WTC11 (cell line): ENCODE measurements around the gene SELENOW. TPM values are rescaled to one million over a fixed set of nuclear protein-coding genes. Genes with fewer than 3 reads are reported as not detected.

Experiments
- ATAC-seq: fragments of 200-7000 bp; cut with Tn5 transposase; 2 replicates; pipeline ENCODE4 v1.10.0; 2021; ENCODE audit warnings: mild to moderate bottlenecking, moderate library complexity
- CTCF ChIA-PET: fragments of 300-600 bp; sonication (Branson Sonifier 250); formaldehyde crosslinking; loops from one replicate; lab custom pipeline; 2021; ENCODE audit warnings: antibody characterized with exemption; lab: Charles Lee
- POLR2A ChIA-PET: fragments of 350-600 bp; sonication (Branson Sonifier 250); formaldehyde crosslinking; loops from one replicate; lab custom pipeline; 2021; ENCODE audit warnings: antibody characterized with exemption; lab: Charles Lee
- DNase-seq: peaks from one replicate; pipeline ENCODE4 v3.0.0; 2021; ENCODE audit warnings: low spot score
- H3K27ac Mint-ChIP-seq: 2 replicates; pipeline ENCODE4 v1.8.0; 2021; ENCODE audit warnings: mixed read lengths
- H3K27me3 Mint-ChIP-seq: 2 replicates; pipeline ENCODE4 v1.8.0; 2021; ENCODE audit warnings: low read depth, mild to moderate bottlenecking, moderate library complexity, mixed read lengths
- H3K36me3 Mint-ChIP-seq: 2 replicates; pipeline ENCODE4 v1.8.0; 2021; ENCODE audit warnings: mixed read lengths
- H3K4me1 Mint-ChIP-seq: 2 replicates; pipeline ENCODE4 v1.8.0; 2022; ENCODE audit warnings: mixed read lengths
- H3K4me3 Mint-ChIP-seq: 2 replicates; pipeline ENCODE4 v1.8.0; 2021; ENCODE audit warnings: mild to moderate bottlenecking, moderate library complexity, mixed read lengths
- H3K9me3 Mint-ChIP-seq: 2 replicates; pipeline ENCODE4 v1.8.0; 2021; ENCODE audit warnings: mixed read lengths
- ATF3 ChIP-seq: sonication (generic); formaldehyde crosslinking; conservative IDR thresholded peaks from 2 replicates; pipeline ENCODE4 v1.8.1; 2022; ENCODE audit warnings: mild to moderate bottlenecking, missing genetic modification reagents
- CREM ChIP-seq: sonication (generic); formaldehyde crosslinking; IDR thresholded peaks from 2 replicates; pipeline ENCODE4 v1.8.1; 2022; ENCODE audit warnings: mild to moderate bottlenecking, missing genetic modification reagents, moderate library complexity
- ELF4 ChIP-seq: sonication (generic); formaldehyde crosslinking; IDR thresholded peaks from 2 replicates; pipeline ENCODE4 v1.8.1; 2022; ENCODE audit warnings: low read depth, mild to moderate bottlenecking, moderate library complexity, missing genetic modification reagents
- FOXP1 ChIP-seq: sonication (generic); formaldehyde crosslinking; IDR thresholded peaks from 2 replicates; pipeline ENCODE4 v1.8.0; 2022; ENCODE audit warnings: missing genetic modification reagents, mild to moderate bottlenecking, moderate library complexity, borderline replicate concordance
- MAX ChIP-seq: sonication (generic); formaldehyde crosslinking; IDR thresholded peaks from 2 replicates; pipeline ENCODE4 v1.8.0; 2022; ENCODE audit warnings: mild to moderate bottlenecking, missing genetic modification reagents
- MXD4 ChIP-seq: fragments of 250-450 bp; sonication (Bioruptor Pico); IDR thresholded peaks from 2 replicates; pipeline ENCODE4 v1.8.0; 2021; ENCODE audit warnings: mild to moderate bottlenecking, moderate library complexity, borderline replicate concordance
- SMAD3 ChIP-seq: sonication (generic); formaldehyde crosslinking; IDR thresholded peaks from 2 replicates; pipeline ENCODE4 v1.8.0; 2022; ENCODE audit warnings: missing genetic modification reagents, mild to moderate bottlenecking, borderline replicate concordance
- USF1 ChIP-seq: sonication (generic); formaldehyde crosslinking; IDR thresholded peaks from 2 replicates; pipeline ENCODE4 v1.8.0; 2022; ENCODE audit warnings: mild to moderate bottlenecking, missing genetic modification reagents
- total RNA-seq: library from RNA; stranded (reverse); gene quantifications from 3 replicates; pipeline ENCODE4 v1.2.3, GENCODE V29; 2021
- TF ChIP-seq, protein P1 (sequence below): sonication (generic); formaldehyde crosslinking; conservative IDR thresholded peaks from 2 replicates; pipeline ENCODE4 v1.8.1; 2023; ENCODE audit warnings: mild to moderate bottlenecking, low read depth, missing genetic modification reagents, moderate library complexity
- TF ChIP-seq, protein P2 (sequence below): sonication (generic); formaldehyde crosslinking; IDR thresholded peaks from 2 replicates; pipeline ENCODE4 v1.8.0; 2023; ENCODE audit warnings: mild to moderate bottlenecking, missing genetic modification reagents
- TF ChIP-seq, protein P3 (sequence below): sonication (generic); formaldehyde crosslinking; IDR thresholded peaks from 2 replicates; pipeline ENCODE4 v1.8.1; 2023; ENCODE audit warnings: mild to moderate bottlenecking, moderate library complexity, missing genetic modification reagents
- TF ChIP-seq, protein P4 (sequence below): sonication (generic); formaldehyde crosslinking; IDR thresholded peaks from 2 replicates; pipeline ENCODE4 v1.8.0; 2022; ENCODE audit warnings: mild to moderate bottlenecking, missing genetic modification reagents
- TF ChIP-seq, protein P5 (sequence below): sonication (generic); formaldehyde crosslinking; IDR thresholded peaks from 2 replicates; pipeline ENCODE4 v1.8.0; 2023; ENCODE audit warnings: missing genetic modification reagents

The SELENOW gene
- total RNA-seq, 1 experiment from 2014 or later = 391 TPM

GRCh38 chr19:47757617-47758442 is 20.7 kb upstream of the SELENOW start:
- Mint-ChIP-seq H3K4me1 (peaks cover 3% of the 10 kb centered on the region; the same call in 1 of the 2 replicates), H3K27ac (no peak overlapping the region), H3K9me3 (peaks cover 4% of the 10 kb centered on the region), H3K36me3 (peaks cover 49% of the 10 kb centered on the region), H3K27me3 (no peaks in the 10 kb centered on the region), H3K4me3 (no peak overlapping the region)
- ChIA-PET CTCF (interaction anchor here (1.9 to 4.8 kb wide), 2 partner anchors 8 to 45 kb away, joined by 9 to 26 read pairs; no protein-coding TSS in a partner anchor), POLR2A (no interaction called here)
- TF ChIP-seq, protein P1, sequence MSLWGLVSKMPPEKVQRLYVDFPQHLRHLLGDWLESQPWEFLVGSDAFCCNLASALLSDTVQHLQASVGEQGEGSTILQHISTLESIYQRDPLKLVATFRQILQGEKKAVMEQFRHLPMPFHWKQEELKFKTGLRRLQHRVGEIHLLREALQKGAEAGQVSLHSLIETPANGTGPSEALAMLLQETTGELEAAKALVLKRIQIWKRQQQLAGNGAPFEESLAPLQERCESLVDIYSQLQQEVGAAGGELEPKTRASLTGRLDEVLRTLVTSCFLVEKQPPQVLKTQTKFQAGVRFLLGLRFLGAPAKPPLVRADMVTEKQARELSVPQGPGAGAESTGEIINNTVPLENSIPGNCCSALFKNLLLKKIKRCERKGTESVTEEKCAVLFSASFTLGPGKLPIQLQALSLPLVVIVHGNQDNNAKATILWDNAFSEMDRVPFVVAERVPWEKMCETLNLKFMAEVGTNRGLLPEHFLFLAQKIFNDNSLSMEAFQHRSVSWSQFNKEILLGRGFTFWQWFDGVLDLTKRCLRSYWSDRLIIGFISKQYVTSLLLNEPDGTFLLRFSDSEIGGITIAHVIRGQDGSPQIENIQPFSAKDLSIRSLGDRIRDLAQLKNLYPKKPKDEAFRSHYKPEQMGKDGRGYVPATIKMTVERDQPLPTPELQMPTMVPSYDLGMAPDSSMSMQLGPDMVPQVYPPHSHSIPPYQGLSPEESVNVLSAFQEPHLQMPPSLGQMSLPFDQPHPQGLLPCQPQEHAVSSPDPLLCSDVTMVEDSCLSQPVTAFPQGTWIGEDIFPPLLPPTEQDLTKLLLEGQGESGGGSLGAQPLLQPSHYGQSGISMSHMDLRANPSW (CRISPR knock-in tag) = no peak
- TF ChIP-seq ATF3 (CRISPR knock-in tag) (no peak), SMAD3 (no peak), CREM (CRISPR knock-in tag) (no peak), ELF4 (CRISPR knock-in tag) (no peak)
- TF ChIP-seq, protein P2, sequence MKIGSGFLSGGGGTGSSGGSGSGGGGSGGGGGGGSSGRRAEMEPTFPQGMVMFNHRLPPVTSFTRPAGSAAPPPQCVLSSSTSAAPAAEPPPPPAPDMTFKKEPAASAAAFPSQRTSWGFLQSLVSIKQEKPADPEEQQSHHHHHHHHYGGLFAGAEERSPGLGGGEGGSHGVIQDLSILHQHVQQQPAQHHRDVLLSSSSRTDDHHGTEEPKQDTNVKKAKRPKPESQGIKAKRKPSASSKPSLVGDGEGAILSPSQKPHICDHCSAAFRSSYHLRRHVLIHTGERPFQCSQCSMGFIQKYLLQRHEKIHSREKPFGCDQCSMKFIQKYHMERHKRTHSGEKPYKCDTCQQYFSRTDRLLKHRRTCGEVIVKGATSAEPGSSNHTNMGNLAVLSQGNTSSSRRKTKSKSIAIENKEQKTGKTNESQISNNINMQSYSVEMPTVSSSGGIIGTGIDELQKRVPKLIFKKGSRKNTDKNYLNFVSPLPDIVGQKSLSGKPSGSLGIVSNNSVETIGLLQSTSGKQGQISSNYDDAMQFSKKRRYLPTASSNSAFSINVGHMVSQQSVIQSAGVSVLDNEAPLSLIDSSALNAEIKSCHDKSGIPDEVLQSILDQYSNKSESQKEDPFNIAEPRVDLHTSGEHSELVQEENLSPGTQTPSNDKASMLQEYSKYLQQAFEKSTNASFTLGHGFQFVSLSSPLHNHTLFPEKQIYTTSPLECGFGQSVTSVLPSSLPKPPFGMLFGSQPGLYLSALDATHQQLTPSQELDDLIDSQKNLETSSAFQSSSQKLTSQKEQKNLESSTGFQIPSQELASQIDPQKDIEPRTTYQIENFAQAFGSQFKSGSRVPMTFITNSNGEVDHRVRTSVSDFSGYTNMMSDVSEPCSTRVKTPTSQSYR (CRISPR knock-in tag) = no peak
- TF ChIP-seq, protein P3, sequence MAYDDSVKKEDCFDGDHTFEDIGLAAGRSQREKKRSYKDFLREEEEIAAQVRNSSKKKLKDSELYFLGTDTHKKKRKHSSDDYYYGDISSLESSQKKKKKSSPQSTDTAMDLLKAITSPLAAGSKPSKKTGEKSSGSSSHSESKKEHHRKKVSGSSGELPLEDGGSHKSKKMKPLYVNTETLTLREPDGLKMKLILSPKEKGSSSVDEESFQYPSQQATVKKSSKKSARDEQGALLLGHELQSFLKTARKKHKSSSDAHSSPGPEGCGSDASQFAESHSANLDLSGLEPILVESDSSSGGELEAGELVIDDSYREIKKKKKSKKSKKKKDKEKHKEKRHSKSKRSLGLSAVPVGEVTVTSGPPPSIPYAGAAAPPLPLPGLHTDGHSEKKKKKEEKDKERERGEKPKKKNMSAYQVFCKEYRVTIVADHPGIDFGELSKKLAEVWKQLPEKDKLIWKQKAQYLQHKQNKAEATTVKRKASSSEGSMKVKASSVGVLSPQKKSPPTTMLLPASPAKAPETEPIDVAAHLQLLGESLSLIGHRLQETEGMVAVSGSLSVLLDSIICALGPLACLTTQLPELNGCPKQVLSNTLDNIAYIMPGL (CRISPR knock-in tag) = no peak
- ATAC-seq (no peak), DNase-seq (no peak)

GRCh38 chr19:47758443-47758804 is 20.1 kb upstream of the SELENOW start:
- POLR2A ChIA-PET = no interaction called here
- no peak for DNase-seq

More at GRCh38 chr19:47758443-47758804, 20.1 kb upstream of the SELENOW start:
- CTCF ChIA-PET = no interaction called here
- ATAC-seq = no peak
- H3K27me3 Mint-ChIP-seq = no peaks in the 10 kb centered on the region
- H3K4me1 Mint-ChIP-seq = peaks cover 3% of the 10 kb centered on the region; the same call in 1 of the 2 replicates
- no peak overlapping the region for H3K4me3 Mint-ChIP-seq
- peaks cover 4% of the 10 kb centered on the region for H3K9me3 Mint-ChIP-seq
- TF ChIP-seq, protein P4, sequence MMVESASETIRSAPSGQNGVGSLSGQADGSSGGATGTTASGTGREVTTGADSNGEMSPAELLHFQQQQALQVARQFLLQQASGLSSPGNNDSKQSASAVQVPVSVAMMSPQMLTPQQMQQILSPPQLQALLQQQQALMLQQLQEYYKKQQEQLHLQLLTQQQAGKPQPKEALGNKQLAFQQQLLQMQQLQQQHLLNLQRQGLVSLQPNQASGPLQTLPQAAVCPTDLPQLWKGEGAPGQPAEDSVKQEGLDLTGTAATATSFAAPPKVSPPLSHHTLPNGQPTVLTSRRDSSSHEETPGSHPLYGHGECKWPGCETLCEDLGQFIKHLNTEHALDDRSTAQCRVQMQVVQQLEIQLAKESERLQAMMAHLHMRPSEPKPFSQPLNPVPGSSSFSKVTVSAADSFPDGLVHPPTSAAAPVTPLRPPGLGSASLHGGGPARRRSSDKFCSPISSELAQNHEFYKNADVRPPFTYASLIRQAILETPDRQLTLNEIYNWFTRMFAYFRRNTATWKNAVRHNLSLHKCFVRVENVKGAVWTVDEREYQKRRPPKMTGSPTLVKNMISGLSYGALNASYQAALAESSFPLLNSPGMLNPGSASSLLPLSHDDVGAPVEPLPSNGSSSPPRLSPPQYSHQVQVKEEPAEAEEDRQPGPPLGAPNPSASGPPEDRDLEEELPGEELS (CRISPR knock-in tag) = no peak
- TF ChIP-seq FOXP1 (CRISPR knock-in tag) = no peak
- no peak for TF ChIP-seq USF1 (CRISPR knock-in tag)
- TF ChIP-seq, protein P5, sequence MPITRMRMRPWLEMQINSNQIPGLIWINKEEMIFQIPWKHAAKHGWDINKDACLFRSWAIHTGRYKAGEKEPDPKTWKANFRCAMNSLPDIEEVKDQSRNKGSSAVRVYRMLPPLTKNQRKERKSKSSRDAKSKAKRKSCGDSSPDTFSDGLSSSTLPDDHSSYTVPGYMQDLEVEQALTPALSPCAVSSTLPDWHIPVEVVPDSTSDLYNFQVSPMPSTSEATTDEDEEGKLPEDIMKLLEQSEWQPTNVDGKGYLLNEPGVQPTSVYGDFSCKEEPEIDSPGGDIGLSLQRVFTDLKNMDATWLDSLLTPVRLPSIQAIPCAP = no peak
- no peak for TF ChIP-seq MAX (CRISPR knock-in tag)
- TF ChIP-seq MXD4 (CRISPR knock-in tag) = no peak
- H3K27ac Mint-ChIP-seq = no peak overlapping the region
- peaks cover 44% of the 10 kb centered on the region for H3K36me3 Mint-ChIP-seq
